GM23248 (cell line): ENCODE results near the gene PARP11.

Experiments used
- EZH2 ChIP-seq: fragments of 200-600 bp; sonication (generic); IDR thresholded peaks from 2 replicates; pipeline ENCODE4 v1.6.1; 2018; ENCODE audit warnings: antibody characterized with exemption, mild to moderate bottlenecking; ENCODE audit not compliant: insufficient read depth, poor library complexity, severe bottlenecking
- EZH2phosphoT487 ChIP-seq: fragments of 200-600 bp; sonication (generic); IDR thresholded peaks from 2 replicates; pipeline ENCODE4 v1.6.1; 2018; ENCODE audit warnings: antibody characterized with exemption, moderate library complexity, mild to moderate bottlenecking, low read depth; ENCODE audit not compliant: insufficient read depth

DNA sequence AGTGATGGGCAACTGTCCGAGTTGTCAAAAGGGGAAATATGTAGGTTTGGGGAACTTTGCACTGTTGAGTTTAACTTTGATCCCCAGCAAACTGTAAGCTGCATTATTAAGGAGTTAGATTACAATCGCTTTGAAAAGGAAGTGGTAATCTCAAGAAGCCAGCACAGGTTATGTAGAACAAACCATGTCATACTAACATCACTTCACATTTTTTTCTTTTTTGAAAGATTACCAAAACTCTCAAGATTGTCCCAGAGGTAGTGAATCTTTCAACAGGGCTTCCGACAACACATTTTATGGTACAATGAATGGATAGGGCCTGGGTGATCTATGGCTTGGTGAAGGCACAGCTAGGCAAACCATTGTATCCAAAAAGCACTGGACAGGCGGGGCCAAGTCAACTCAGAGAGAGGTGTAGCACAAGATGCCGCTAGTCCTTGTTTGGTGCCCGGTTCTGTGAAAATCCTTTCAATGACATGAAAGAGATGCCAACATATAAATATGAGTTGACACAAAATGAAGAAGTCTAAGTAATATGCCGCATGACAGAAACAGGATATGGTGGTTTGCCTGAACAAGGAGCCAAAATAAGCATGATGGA, 24.3 kb upstream of the PARP11 start:
- TF ChIP-seq EZH2phosphoT487 (no peak), EZH2 (no peak)
